Measurements from ENCODE around the gene LIN54.

- no peak for TF ChIP-seq CTCF (IDR thresholded peaks at IDR 0.05)
- TF ChIP-seq POLR2AphosphoS5 (IDR thresholded peaks at IDR 0.05) = no peak
These were observed 19.1 kb upstream of the LIN54 start for GRCh38 chr4:83029688-83030087.
